Kidney (tissue), 14 donors: ENCODE measurements around the gene DLGAP4. TPM values are rescaled to one million over a fixed set of nuclear protein-coding genes. Genes with fewer than 3 reads are reported as not detected.

Experiments
- DNase-seq, 5 donors: peaks; one replicate each; pipeline ENCODE4 v3.0.0-alpha.2; 2013 to 2020
- FAIRE-seq: peaks from 2 replicates; lab custom pipeline; 2012; peaks lifted over from hg19 to GRCh38; lab: Jason Lieb, UNC
- H3K27ac ChIP-seq, 2 donors: one replicate each; pipeline ENCODE4 v1.7.0; 2013; ENCODE audit warnings: low read depth in 2 of 2, low read length in 2 of 2, inconsistent platforms in 1 of 2
- H3K27me3 ChIP-seq: one replicate; pipeline ENCODE4 v1.7.1; 2013; ENCODE audit warnings: low read length, inconsistent platforms; ENCODE audit not compliant: control insufficient read depth, insufficient read depth
- H3K36me3 ChIP-seq, 3 donors: one replicate each; pipeline versions ENCODE4 v1.7.0 to v1.7.1; 2013; ENCODE audit warnings: low read length in 3 of 3, control low read depth in 1 of 3, inconsistent platforms in 1 of 3; ENCODE audit not compliant: insufficient read depth in 3 of 3, control insufficient read depth in 2 of 3
- H3K4me1 ChIP-seq, 3 donors: one replicate each; pipeline versions ENCODE4 v1.7.0 to v1.7.1; 2013; ENCODE audit warnings: low read length in 3 of 3, inconsistent platforms in 1 of 3, low read depth in 1 of 3; ENCODE audit not compliant: control insufficient read depth in 2 of 3, insufficient read depth in 2 of 3
- H3K4me3 ChIP-seq, 3 donors: one replicate each; pipeline versions ENCODE4 v1.7.0 to v1.8.1; 2013; ENCODE audit warnings: low read length in 3 of 3, control low read depth in 1 of 3, inconsistent platforms in 1 of 3
- H3K9ac ChIP-seq, 3 donors: one replicate each; pipeline versions ENCODE4 v1.7.0 to v1.7.1; 2013; ENCODE audit warnings: low read length in 3 of 3, control low read depth in 1 of 3, inconsistent platforms in 1 of 3
- H3K9me3 ChIP-seq, 3 donors: one replicate each; pipeline versions ENCODE4 v1.7.0 to v1.7.1; 2013; ENCODE audit warnings: low read length in 3 of 3, control low read depth in 1 of 3, inconsistent platforms in 1 of 3; ENCODE audit not compliant: control insufficient read depth in 2 of 3, insufficient read depth in 1 of 3
- intact Hi-C: fragments of 100-400 bp; cut with DNase I; formaldehyde crosslinking; loops from one replicate; pipeline ENCODE4 v1.11.1; 2022
- polyA plus RNA-seq: library from polyadenylated mRNA; stranded (reverse); fragments of 350-450 nt; fragmentation: Illumina TruSeq; extraction: RNeasy Lipid Tissue Mini Kit (QIAGEN cat#74804); gene quantifications from one replicate; pipeline ENCODE4 v1.2.3, GENCODE V29; 2014; ENCODE audit warnings: low read depth, low replicate concordance; ENCODE audit not compliant: insufficient read depth
- total RNA-seq: library from RNA; stranded (reverse); fragmentation: NEBNext Ultra II Directional; extraction: Animal tissue kit (Norgen Biotek cat#: 25700); gene quantifications from one replicate; pipeline ENCODE4 v1.2.1, GENCODE V29; 2021
- TF ChIP-seq, protein P1 (sequence below): IDR thresholded peaks from 3 replicates; pipeline ENCODE4 v1.5.1; 2012; ENCODE audit warnings: mild to moderate bottlenecking, moderate library complexity, borderline replicate concordance; ENCODE audit not compliant: insufficient read depth; ENCODE audit errors: extremely low read depth
- donor health status: control.
- donor health status: control.
- donor health status: control.
- donor health status: control.
- donor health status: control.
- donor health status: DM: yes; HTN: yes; CAD: no.
- donor health status: Normal renal cell carcinoma (clear cell type).

Gene DLGAP4
- total and polyA plus RNA-seq, 2 donors from 2014 or later = 19.6 to 62.4 TPM

DNA sequence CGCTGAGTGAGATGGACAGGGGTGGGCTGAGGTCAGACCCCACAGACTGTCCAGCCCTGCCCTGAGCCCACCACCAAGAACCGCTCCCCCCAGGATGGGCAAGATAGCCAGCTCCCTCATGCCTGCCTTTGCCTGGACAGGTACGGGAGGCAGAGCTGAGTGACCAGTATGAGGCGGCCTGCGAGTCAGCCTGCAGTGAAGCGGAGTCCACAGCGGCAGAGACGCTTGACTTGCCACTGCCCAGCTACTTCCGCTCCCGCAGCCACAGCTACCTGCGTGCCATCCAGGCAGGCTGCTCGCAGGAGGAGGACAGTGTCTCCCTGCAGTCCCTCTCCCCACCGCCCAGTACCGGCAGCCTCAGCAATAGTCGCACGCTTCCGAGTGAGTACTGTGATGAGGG, 140.4 kb downstream of the DLGAP4 start:
- no peak overlapping the region for H3K27ac ChIP-seq
- H3K4me1 ChIP-seq = no peaks in the 10 kb centered on the region
- DNase-seq (no peak), FAIRE-seq (no peak)
- no peak overlapping the region for H3K4me3 ChIP-seq
- H3K9me3 ChIP-seq = no peaks in the 10 kb centered on the region
- H3K36me3 ChIP-seq = no peaks in the 10 kb centered on the region
- intact Hi-C loops = no loop called here
- H3K27me3 ChIP-seq = no peaks in the 10 kb centered on the region
- TF ChIP-seq, protein P1, sequence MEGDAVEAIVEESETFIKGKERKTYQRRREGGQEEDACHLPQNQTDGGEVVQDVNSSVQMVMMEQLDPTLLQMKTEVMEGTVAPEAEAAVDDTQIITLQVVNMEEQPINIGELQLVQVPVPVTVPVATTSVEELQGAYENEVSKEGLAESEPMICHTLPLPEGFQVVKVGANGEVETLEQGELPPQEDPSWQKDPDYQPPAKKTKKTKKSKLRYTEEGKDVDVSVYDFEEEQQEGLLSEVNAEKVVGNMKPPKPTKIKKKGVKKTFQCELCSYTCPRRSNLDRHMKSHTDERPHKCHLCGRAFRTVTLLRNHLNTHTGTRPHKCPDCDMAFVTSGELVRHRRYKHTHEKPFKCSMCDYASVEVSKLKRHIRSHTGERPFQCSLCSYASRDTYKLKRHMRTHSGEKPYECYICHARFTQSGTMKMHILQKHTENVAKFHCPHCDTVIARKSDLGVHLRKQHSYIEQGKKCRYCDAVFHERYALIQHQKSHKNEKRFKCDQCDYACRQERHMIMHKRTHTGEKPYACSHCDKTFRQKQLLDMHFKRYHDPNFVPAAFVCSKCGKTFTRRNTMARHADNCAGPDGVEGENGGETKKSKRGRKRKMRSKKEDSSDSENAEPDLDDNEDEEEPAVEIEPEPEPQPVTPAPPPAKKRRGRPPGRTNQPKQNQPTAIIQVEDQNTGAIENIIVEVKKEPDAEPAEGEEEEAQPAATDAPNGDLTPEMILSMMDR = no peak
- no peak overlapping the region for H3K9ac ChIP-seq

DNA sequence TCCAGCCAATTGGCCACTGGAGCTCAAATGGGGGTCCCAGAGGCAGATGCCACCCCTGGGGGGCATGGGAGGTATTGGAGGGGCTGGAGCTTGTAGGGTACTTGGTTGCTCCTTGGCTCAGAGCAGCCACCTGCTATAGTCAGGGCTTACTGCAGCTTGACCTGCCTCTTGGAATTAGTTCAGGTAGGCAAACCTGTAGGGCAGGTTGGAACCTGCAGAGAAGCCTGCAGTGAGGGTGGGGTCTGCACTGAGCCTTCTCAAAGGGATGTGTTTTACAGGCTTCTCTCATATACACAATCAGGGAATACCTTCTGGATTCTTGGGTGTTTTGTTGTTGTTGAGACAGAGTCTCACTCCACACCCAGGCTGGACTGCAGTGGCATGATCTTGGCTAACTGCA, 141.0 kb downstream of the DLGAP4 start:
- DNase-seq = peak in 3 of 5 donors; percentile 60 to 77 (median 71)
- no peaks in the 10 kb centered on the region for H3K27me3 ChIP-seq
- H3K9me3 ChIP-seq = no peaks in the 10 kb centered on the region
- H3K36me3 ChIP-seq = no peaks in the 10 kb centered on the region
- H3K4me3 ChIP-seq = no peak overlapping the region
- intact Hi-C loops = no loop called here
- no peak overlapping the region for H3K27ac ChIP-seq
- TF ChIP-seq, protein P1 = no peak
- no peak overlapping the region for H3K9ac ChIP-seq
- no peaks in the 10 kb centered on the region for H3K4me1 ChIP-seq
- no peak for FAIRE-seq

DNA sequence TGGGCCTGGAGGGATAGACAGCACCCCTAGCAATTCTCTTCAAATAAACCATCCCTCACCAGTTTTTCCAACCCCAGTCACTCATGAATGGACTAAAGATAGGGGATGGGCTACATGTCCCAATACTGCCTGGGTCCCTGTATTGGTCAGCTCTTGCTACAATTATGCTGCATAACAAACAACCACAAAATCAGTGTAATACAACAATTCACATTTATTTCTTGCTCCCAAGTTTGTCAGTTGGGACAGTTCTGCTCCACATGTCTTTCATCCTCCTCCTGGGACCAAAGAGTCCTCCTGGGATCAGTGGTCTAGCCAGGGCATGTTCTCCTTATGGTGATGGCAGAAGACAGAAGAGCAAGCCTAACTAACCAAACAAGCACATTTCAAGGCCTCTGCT, 143.5 kb downstream of the DLGAP4 start:
- FAIRE-seq (no peak), DNase-seq (no peak)
- TF ChIP-seq, protein P1 = no peak
- no peaks in the 10 kb centered on the region for H3K27me3 ChIP-seq
- peaks cover 0 to 4% (median 0%) of the 10 kb centered on the region in 3 donors for H3K4me1 ChIP-seq
- H3K4me3 ChIP-seq = no peak overlapping the region
- intact Hi-C loops = no loop called here
- no peak overlapping the region for H3K27ac ChIP-seq
- H3K36me3 ChIP-seq = no peaks in the 10 kb centered on the region
- no peaks in the 10 kb centered on the region for H3K9me3 ChIP-seq
- H3K9ac ChIP-seq = no peak overlapping the region

DNA sequence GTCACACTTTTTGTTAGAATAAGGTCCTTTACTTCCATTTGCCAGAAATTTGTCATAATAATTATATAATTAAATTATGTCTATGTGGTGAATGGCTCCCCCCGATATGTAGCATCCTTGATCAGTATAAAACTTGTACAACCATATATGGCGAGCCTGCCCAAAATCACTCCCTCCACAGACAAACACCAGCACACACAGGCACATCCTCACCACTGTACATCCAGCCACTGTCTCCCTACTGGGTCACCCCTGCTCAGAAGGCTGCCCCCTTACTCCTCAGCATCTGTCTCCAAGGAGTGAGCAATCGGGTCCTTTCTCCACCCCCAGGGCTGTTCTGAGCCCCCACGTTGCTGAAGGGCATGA, 148.2 kb downstream of the DLGAP4 start:
- FAIRE-seq (no peak), DNase-seq (no peak)
- H3K9me3 ChIP-seq = no peaks in the 10 kb centered on the region
- H3K4me3 ChIP-seq = no peak overlapping the region
- no peaks in the 10 kb centered on the region for H3K36me3 ChIP-seq
- TF ChIP-seq, protein P1 = no peak
- H3K9ac ChIP-seq = no peak overlapping the region
- peaks cover 0 to 12% (median 8%) of the 10 kb centered on the region in 3 donors for H3K4me1 ChIP-seq
- no peak overlapping the region for H3K27ac ChIP-seq
- no peaks in the 10 kb centered on the region for H3K27me3 ChIP-seq
- intact Hi-C loops = no loop called here
